GM18502 (cell line): ENCODE data around the gene ATG4C.

Source experiments
- ATAC-seq: cut with Tn5 transposase; IDR thresholded peaks from one replicate; pipeline ENCODE4 v1.9.1; 2021; ENCODE audit warnings: mild to moderate bottlenecking; ENCODE audit not compliant: unreplicated experiment, poor library complexity

Gene ATG4C

GRCh38 chr1:62900566-62900965 is 116.6 kb downstream of the ATG4C start:
- ATAC-seq: no peak

- no peak for ATAC-seq
These were observed 117.7 kb downstream of the ATG4C start for GRCh38 chr1:62901650-62902049.

GRCh38 chr1:62903522-62903921 is 119.6 kb downstream of the ATG4C start:
- ATAC-seq: no peak

- no peak for ATAC-seq
These were observed 120.3 kb downstream of the ATG4C start for GRCh38 chr1:62903982-62904855.

GRCh38 chr1:62904856-62905225 is 120.9 kb downstream of the ATG4C start:
- no peak for ATAC-seq

GRCh38 chr1:62905309-62905708 is 121.4 kb downstream of the ATG4C start:
- ATAC-seq: no peak

- ATAC-seq: no peak
These were observed 121.9 kb downstream of the ATG4C start for GRCh38 chr1:62905872-62906271.

- no peak for ATAC-seq
These were observed 122.5 kb downstream of the ATG4C start for GRCh38 chr1:62906428-62906886.

GRCh38 chr1:62908168-62908695 is 124.3 kb downstream of the ATG4C start:
- no peak for ATAC-seq

- ATAC-seq: no peak
These were observed 128.2 kb downstream of the ATG4C start for GRCh38 chr1:62912028-62912638.
